NCI-H128 (cell line): ENCODE results near the gene IRX4.

Experiments
- DNase-seq: peaks from one replicate; lab custom pipeline; 2025; ENCODE audit not compliant: unreplicated experiment; lab: John Stamatoyannopoulos, UW

Gene IRX4

DNA sequence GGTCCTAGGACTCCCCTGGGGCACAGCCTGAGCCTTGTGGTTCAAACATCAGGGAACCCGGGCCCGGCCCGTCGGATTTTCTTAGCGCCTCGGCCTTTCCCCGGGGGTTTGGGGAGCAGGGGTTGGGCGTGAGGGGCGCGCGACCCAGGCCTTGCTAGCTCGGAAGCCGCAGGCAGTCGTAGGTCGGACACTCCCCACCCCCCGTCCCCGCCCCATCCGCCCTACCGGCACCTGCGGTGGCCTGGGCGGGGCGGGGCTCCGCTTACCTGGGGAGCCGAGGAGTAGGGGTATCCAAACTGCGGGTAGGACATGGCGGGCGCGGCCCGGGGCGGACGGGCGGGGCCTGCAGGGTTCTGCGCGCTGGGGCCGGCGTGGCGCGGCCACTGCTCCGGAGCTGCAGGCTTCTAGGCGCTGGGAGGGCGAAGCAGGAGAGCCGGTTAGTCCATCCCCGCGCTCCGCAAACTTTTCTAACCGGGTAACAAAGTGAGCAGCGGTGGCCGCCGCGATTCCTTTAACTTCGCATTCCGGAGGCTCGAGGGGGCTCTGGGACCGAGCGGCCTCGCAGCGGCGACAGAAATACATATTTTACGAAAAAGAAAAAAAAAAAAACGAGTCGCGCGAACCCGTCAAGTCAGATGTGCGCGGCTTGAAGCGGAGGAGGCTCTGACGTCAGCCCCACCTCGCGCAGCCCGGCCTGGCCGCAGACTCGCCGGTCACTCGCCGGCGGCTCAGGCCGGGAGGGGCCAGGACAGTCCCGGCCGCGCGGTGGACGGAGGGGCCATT is at the start of gene IRX4:
Gene IRX4, minus strand, starts transcription at position 589 of the 783 bp plus-strand sequence. Its CDS starts 278 bp downstream, at position 311.
- DNase-seq = no peak

DNA sequence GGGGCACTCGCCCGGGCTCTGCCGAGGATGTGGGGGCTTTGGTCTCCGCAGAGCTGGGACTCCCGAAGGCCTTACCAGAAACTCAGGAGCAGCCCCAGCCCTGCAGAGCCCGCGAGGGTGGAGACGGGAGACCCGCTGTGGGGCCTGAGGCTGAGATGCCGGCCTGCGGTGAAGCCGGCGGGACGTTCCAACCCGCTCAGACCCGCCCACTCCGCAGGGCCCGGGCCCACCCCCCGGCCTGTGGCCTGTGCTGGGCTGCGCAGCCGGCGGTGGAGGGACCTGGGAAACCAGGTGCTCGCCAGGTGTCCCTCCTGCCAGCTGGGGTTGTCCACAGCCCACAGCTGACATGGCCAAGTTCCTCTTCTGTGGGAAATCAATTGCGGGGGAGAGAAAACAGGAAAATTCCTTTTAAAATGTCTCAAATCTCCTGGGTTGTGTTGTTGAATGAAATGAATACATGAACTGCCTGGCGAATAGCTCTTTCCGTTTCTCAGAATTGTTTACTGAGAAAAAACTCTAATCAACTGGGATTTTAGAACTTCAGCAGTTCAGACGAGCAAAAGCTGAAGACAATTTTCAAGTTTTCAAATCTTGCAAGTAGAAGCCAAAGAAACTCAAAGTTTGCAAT is 49.0 kb upstream of the IRX4 start:
- no peak for DNase-seq

DNA sequence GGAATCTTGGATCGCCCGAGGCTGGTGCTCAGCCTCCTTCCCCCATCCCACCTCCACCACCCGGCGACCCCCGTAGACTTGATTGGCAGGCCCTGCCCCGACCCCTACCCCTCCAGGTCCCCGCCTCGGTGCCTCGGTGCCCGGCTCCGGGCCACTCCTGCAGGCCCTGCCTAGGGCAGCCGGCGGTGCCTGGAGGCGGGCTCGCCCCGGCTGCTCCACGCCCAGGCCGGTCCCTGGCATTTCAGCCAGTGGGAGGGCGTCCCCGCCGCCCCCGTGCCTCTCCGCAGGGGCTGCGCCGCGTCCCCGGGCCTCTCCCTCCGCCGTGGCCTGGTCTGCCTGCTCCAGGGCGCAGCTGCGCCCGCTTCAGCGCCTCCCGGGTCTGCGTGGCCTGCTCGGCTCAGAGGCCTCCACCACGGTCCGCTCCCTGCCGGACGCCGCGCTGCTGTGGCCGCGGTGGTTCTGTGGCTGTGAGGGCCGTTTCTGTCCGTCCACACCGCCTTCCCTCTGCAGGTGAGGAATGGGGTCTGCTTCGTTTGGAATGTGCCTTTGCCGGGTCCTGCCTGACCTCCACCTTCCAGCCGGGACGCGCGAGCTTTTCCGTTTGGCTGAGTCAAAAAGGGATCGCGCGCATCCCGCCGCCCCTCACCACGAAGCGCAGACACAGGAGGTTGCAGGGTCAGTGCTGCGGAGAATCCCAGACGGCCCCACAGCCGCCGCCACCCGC is 48.3 kb upstream of the IRX4 start:
- DNase-seq = no peak

DNA sequence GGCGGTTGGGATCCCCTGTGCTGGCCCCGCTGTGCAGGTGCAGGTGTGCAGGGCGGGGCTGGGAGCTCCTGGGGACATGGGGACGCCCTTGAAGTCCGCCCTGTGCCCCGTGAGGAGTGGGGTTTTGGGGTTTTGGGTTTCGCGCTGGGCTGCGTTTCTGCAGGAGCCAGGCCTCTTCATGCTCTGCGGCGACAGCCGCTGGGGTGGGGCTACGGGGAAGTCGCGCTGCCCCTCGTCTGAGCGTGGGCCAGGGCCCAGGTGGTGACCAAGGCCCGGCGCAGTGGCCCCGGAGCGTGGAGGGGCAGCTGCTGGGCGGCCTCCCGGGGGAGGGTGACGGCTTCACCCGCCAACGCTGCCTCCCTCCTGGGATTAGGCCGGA is 47.8 kb upstream of the IRX4 start:
- no peak for DNase-seq

- DNase-seq = no peak
Observed at GRCh38 chr5:1929108-1929991, 46.6 kb upstream of the IRX4 start.

- DNase-seq = no peak
Observed at GRCh38 chr5:1926471-1927341, 44.0 kb upstream of the IRX4 start.

GRCh38 chr5:1926071-1926440 is 43.3 kb upstream of the IRX4 start:
- DNase-seq = no peak

- DNase-seq = no peak
Observed at GRCh38 chr5:1925111-1926070, 42.7 kb upstream of the IRX4 start.

GRCh38 chr5:1923766-1924165 is 41.0 kb upstream of the IRX4 start:
- no peak for DNase-seq

- no peak for DNase-seq
Observed at GRCh38 chr5:1923341-1923740, 40.6 kb upstream of the IRX4 start.

DNA sequence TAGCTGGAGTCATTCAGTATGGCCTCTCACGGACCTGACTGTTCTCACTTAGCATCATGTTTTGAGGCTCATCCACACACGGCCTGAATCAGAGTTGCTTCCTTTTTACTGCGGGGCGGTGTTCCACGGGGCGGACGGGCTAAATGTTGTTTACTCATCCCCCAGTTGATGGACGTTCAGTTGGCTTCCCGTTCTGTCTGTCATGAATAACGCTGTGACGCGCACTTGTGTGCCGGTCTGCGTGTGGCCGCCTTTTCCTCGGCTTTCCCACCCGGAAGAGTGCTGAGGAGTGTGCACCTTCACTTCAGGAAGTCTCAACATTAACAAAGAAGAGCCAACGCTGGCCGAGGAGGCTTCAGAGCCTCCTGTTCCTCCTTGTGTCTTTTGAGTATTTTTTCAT is 39.0 kb upstream of the IRX4 start:
- DNase-seq = no peak

- DNase-seq = no peak
Observed at GRCh38 chr5:1919750-1920149, 37.0 kb upstream of the IRX4 start.

- no peak for DNase-seq
Observed at GRCh38 chr5:1919209-1919566, 36.5 kb upstream of the IRX4 start.

DNA sequence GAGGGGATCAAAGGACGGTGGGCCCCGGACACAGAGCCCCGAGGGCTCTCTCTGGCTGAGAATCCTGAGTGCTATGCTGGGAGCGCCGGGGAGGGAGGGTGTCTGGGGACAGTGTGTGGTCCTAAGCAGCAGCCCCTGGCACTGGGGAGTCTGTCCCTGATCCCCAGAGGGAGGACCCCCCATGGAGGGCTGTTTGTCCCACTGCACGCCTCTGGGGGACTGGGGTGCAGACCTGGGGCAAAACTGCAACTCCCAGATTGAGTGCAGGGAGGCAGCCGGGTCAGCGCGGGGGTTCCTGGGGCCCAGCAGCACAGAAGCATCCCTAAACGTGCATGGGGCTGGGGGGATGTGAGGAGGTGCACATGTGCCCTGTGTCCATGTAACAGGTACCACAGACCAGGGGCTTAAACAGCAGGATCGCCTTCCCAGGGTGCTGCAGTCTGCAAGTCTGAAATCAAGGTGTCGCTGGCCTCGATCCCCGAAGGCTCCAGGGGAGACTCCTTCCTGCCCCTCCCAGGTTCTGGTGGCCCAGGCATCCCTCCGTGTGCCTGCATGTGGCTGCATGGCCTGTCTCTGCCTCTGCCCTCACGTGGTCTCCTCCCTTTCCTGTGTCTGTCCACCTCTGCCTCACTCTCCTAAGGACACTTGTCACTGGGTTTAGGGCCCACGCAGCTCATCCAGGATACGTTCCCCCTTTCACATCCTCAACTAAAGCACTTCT is 35.9 kb upstream of the IRX4 start:
- DNase-seq = no peak

DNA sequence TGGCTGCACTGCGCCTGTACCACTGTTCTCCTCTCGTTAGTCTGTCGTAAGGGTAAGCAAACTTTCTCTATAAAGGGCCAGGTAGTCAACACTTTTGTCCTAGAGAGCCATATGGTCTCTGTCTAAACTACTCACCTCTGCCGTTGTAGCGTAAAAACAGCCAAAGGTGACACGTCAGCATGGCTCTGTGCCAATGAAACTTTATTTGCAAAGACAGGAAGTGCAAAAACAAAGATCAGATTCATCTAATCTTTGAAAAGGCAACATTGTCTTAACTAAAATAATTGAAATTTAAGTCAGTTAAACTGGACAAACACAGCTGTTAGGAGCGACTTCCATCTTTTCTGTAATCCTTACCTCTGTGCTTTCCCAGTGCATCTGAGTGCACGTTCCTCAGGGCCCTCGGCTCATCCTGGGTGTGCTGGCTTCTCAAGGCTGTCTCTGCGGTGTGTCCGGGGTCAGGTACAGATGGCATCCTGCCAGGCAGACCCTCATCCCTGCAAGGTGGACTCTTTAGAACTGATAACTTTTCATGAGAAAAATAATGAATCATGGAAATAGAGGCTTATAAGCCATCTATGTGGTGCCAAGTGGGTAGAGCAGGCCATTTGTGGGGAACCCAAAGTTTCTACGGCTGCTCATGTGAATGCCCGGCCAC is 35.2 kb upstream of the IRX4 start:
- no peak for DNase-seq

GRCh38 chr5:1916041-1917001 is 33.6 kb upstream of the IRX4 start:
- DNase-seq = no peak

- DNase-seq = no peak
Observed at GRCh38 chr5:1915316-1915715, 32.6 kb upstream of the IRX4 start.
